Fibroblast of the aortic adventitia (primary cell): ENCODE data around the gene KAT8. TPM values are rescaled to one million over a fixed set of nuclear protein-coding genes. Genes with fewer than 3 reads are reported as not detected.
A peak's percentile ranks its signal among the peaks of the same experiment; 100 is the strongest.

ENCODE experiments used
- DNase-seq: peaks from one replicate; pipeline ENCODE4 v3.0.0-alpha.2; 2010; ENCODE audit warnings: low read depth
- H3K4me3 ChIP-seq: 2 replicates; pipeline ENCODE4 v1.5.1; 2011; ENCODE audit warnings: low read depth, mild to moderate bottlenecking, control low read depth, low read length, moderate library complexity
- total RNA-seq: library from RNA; depleted of rRNA; stranded (reverse); fragments of >200 nt; gene quantifications from 2 replicates; pipeline ENCODE4 v1.2.3, GENCODE V29; 2012; ENCODE audit warnings: low replicate concordance
- TF ChIP-seq, protein P1 (sequence below): IDR thresholded peaks from 2 replicates; pipeline ENCODE4 v1.5.1; 2011; ENCODE audit warnings: mild to moderate bottlenecking, low read length, control low read depth, inconsistent platforms; ENCODE audit not compliant: insufficient read depth

The KAT8 gene
- total RNA-seq, 1 donor = 31.5 TPM

- TF ChIP-seq, protein P1, sequence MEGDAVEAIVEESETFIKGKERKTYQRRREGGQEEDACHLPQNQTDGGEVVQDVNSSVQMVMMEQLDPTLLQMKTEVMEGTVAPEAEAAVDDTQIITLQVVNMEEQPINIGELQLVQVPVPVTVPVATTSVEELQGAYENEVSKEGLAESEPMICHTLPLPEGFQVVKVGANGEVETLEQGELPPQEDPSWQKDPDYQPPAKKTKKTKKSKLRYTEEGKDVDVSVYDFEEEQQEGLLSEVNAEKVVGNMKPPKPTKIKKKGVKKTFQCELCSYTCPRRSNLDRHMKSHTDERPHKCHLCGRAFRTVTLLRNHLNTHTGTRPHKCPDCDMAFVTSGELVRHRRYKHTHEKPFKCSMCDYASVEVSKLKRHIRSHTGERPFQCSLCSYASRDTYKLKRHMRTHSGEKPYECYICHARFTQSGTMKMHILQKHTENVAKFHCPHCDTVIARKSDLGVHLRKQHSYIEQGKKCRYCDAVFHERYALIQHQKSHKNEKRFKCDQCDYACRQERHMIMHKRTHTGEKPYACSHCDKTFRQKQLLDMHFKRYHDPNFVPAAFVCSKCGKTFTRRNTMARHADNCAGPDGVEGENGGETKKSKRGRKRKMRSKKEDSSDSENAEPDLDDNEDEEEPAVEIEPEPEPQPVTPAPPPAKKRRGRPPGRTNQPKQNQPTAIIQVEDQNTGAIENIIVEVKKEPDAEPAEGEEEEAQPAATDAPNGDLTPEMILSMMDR = peak; percentile 4
- H3K4me3 ChIP-seq = peak overlapping the region; percentile 82
- no peak for DNase-seq
Observed at GRCh38 chr16:31074814-31075183, 42.7 kb upstream of the KAT8 start.

GRCh38 chr16:31076319-31076718 is 41.1 kb upstream of the KAT8 start:
- TF ChIP-seq, protein P1 = no peak
- no peak overlapping the region for H3K4me3 ChIP-seq

GRCh38 chr16:31077024-31077423 is 40.4 kb upstream of the KAT8 start:
- TF ChIP-seq, protein P1 = no peak
- no peak for DNase-seq
- H3K4me3 ChIP-seq = no peak overlapping the region

More at GRCh38 chr16:31076319-31076718, 41.1 kb upstream of the KAT8 start:
- DNase-seq = no peak

DNA sequence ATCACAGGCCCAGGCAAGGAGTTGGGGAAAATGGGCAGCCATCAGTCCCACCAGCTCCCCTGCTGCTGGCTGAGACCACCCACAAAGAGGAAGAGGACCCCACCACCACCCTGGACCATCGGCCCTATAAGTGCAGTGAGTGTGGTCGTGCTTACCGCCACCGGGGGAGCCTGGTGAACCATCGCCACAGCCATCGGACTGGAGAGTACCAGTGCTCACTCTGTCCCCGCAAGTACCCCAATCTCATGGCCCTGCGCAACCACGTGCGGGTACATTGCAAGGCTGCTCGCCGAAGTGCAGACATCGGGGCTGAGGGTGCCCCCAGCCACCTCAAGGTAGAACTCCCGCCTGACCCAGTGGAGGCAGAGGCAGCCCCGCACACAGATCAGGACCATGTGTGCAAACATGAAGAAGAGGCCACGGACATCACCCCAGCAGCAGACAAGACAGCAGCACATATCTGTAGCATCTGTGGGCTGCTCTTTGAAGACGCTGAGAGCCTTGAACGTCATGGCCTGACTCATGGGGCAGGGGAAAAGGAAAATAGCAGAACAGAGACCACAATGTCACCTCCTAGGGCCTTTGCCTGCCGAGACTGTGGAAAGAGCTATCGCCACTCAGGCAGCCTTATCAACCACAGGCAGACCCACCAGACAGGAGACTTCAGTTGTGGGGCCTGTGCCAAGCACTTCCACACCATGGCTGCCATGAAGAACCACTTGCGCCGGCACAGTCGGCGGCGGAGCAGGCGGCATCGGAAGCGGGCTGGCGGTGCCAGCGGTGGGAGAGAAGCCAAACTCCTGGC is 39.7 kb upstream of the KAT8 start:
- no peak for DNase-seq
- no peak overlapping the region for H3K4me3 ChIP-seq
- TF ChIP-seq, protein P1 = no peak

GRCh38 chr16:31078597-31079341 is 38.7 kb upstream of the KAT8 start:
- H3K4me3 ChIP-seq = no peak overlapping the region
- TF ChIP-seq, protein P1 = no peak
- no peak for DNase-seq

DNA sequence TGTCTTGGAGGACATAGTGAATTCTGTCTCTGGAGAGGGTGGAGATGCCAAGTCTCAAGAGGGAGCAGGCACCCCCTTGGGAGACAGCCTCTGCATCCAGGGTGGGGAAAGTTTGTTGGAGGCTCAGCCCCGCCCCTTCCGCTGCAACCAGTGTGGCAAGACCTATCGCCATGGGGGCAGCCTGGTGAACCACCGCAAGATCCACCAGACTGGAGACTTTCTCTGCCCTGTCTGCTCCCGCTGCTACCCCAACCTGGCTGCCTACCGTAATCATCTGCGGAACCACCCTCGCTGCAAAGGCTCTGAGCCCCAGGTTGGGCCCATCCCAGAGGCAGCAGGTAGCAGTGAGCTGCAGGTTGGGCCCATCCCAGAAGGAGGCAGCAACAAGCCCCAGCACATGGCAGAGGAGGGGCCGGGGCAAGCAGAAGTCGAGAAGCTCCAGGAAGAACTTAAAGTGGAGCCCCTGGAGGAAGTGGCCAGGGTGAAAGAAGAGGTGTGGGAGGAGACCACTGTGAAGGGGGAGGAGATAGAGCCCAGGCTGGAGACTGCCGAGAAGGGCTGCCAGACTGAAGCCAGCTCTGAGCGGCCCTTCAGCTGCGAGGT is 38.0 kb upstream of the KAT8 start:
- DNase-seq = no peak
- H3K4me3 ChIP-seq = no peak overlapping the region

More for the DNA sequence above, 38.0 kb upstream of the KAT8 start:
- TF ChIP-seq, protein P1 = no peak
